Muscle layer of colon (tissue), 2 donors: Measurements from ENCODE around the gene ZNRF3.
A peak's percentile ranks its signal among the peaks of the same experiment; 100 is the strongest.
"Not testable (repeated sequence)": the region's sequence is repeated elsewhere in the genome, so short reads cannot be mapped to it uniquely, and the experiment has no call there.

Source experiments
- H3K27ac ChIP-seq: one replicate; pipeline ENCODE4 v1.7.0; 2013; ENCODE audit warnings: low read depth, mild to moderate bottlenecking, low read length, moderate library complexity
- H3K27me3 ChIP-seq, 2 donors: one replicate each; pipeline ENCODE4 v1.7.0; 2013; ENCODE audit warnings: low read length in 2 of 2, mild to moderate bottlenecking in 2 of 2; ENCODE audit not compliant: insufficient read depth in 2 of 2, control insufficient read depth in 1 of 2
- H3K36me3 ChIP-seq: one replicate; pipeline ENCODE4 v1.7.0; 2013; ENCODE audit warnings: mild to moderate bottlenecking, low read length; ENCODE audit not compliant: insufficient read depth
- H3K4me1 ChIP-seq: one replicate; pipeline ENCODE4 v1.7.0; 2013; ENCODE audit warnings: mild to moderate bottlenecking, low read length; ENCODE audit not compliant: insufficient read depth
- H3K4me3 ChIP-seq, 2 donors: one replicate each; pipeline ENCODE4 v1.7.0; 2013; ENCODE audit warnings: low read length in 2 of 2, low read depth in 1 of 2, mild to moderate bottlenecking in 1 of 2, moderate library complexity in 1 of 2
- H3K9ac ChIP-seq: one replicate; pipeline ENCODE4 v1.7.0; 2013; ENCODE audit warnings: low read length
- H3K9me3 ChIP-seq: one replicate; pipeline ENCODE4 v1.7.0; 2013; ENCODE audit warnings: mild to moderate bottlenecking, low read length
- donor health status: abdominal sarcoma.
- donor health status: Adenocarcinoma of cecum.

The ZNRF3 gene

DNA sequence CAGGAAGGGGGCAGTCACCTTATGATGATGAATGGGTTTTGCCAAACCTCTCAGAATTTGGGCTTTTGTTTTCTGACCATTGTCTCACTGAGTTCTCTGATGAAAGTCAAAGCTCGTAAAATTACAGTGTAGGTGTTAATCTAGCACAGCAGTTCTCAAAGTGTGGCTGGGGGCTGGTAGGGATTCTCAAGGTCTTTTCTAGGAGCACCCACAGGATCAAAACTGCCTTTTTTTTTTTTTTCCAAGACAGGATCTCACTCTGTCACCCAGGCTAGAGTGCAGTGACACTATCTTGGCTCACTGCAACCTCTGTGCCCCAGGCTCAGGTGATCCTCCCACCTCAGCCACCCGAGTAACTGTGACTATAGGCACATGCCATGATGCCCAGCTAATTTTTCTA lies 112.2 kb downstream of the ZNRF3 start:
- H3K9ac ChIP-seq: no peak overlapping the region
- no peak overlapping the region for H3K4me3 ChIP-seq
- H3K27ac ChIP-seq: no peak overlapping the region
- H3K27me3 ChIP-seq: no peaks in the 10 kb centered on the region
- H3K4me1 ChIP-seq: no peaks in the 10 kb centered on the region
- no peaks in the 10 kb centered on the region for H3K36me3 ChIP-seq
- no peaks in the 10 kb centered on the region for H3K9me3 ChIP-seq

DNA sequence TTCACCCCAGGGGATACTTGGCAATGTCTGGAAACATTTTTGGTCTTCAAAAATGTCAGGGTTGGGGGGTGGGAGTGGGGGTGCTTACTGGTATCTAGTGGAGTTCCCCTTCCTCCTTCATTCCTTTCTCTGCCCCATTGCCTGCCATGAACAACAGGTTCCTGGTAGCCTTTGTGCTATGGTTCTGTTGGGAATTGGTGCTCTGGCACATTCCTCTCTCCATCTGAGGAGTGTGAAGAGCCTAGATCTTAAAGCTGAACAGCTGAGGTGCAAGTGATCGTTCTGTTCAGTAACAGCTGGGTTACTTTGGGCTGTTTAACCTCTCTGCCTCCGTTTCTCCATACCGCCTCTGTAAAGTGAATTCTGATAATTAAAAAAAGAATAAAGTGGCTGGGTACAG lies 114.0 kb downstream of the ZNRF3 start:
- Histone ChIP-seq H3K36me3 (no peaks in the 10 kb centered on the region), H3K4me3 (no peak overlapping the region), H3K9ac (no peak overlapping the region), H3K4me1 (no peaks in the 10 kb centered on the region), H3K27me3 (no peaks in the 10 kb centered on the region), H3K9me3 (no peaks in the 10 kb centered on the region), H3K27ac (no peak overlapping the region)

DNA sequence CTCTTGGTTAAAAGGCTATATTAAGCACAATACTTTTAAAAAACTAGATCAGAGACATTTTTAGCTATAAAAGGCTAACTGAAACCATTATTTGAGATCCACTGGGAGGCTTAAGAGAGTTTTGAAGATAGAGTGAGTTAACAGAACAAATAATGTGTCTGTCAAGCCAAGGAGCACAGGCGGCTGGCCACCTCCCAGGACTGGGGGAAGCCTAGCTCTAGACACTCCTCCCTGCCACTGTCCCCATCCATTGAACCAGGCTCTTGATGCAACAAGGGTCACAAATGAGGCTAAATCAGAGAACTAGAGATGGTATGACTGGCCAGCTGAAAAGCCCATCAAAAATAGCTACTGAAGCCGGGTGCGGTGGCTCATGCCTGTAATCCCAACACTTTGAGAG lies 115.3 kb downstream of the ZNRF3 start:
- Histone ChIP-seq H3K9me3 (no peaks in the 10 kb centered on the region), H3K4me3 (no peak overlapping the region), H3K27me3 (no peaks in the 10 kb centered on the region), H3K27ac (no peak overlapping the region), H3K4me1 (no peaks in the 10 kb centered on the region), H3K9ac (no peak overlapping the region), H3K36me3 (no peaks in the 10 kb centered on the region)

DNA sequence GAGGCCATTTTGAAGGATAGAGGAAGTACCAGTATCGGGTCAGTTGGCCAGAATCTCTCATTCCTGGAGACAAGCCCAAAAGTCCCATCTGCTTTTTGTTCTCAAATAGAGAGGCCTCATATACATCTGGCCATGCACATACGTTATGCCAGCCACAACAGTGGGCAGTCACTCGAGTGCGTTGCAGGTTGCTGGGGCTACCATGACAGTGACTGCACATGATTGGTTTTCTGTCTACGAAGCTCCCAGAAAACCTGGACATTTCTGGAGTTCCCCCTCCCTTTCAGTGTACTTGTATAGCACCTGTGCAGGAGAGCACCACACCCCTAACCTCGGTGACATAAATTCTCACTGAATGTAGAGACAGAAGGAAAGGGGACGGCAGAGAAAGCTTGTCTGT lies 116.1 kb downstream of the ZNRF3 start:
- Histone ChIP-seq H3K27ac (no peak overlapping the region), H3K4me1 (no peaks in the 10 kb centered on the region), H3K27me3 (no peaks in the 10 kb centered on the region), H3K36me3 (no peaks in the 10 kb centered on the region), H3K9me3 (no peaks in the 10 kb centered on the region), H3K9ac (no peak overlapping the region), H3K4me3 (no peak overlapping the region)

GRCh38 chr22:28999919-29000556 lies 116.7 kb downstream of the ZNRF3 start:
- Histone ChIP-seq H3K4me1 (peaks cover 4% of the 10 kb centered on the region), H3K9me3 (no peaks in the 10 kb centered on the region), H3K27me3 (no peaks in the 10 kb centered on the region), H3K4me3 (no peak overlapping the region), H3K27ac (no peak overlapping the region), H3K36me3 (no peaks in the 10 kb centered on the region), H3K9ac (no peak overlapping the region)

- H3K27ac ChIP-seq: no peak overlapping the region
- no peak overlapping the region for H3K9ac ChIP-seq
- H3K9me3 ChIP-seq: no peaks in the 10 kb centered on the region
- H3K36me3 ChIP-seq: no peaks in the 10 kb centered on the region
- H3K4me1 ChIP-seq: peaks cover 9% of the 10 kb centered on the region
- no peaks in the 10 kb centered on the region for H3K27me3 ChIP-seq
- H3K4me3 ChIP-seq: no peak overlapping the region
These were observed 117.3 kb downstream of the ZNRF3 start for GRCh38 chr22:29000641-29001040.

DNA sequence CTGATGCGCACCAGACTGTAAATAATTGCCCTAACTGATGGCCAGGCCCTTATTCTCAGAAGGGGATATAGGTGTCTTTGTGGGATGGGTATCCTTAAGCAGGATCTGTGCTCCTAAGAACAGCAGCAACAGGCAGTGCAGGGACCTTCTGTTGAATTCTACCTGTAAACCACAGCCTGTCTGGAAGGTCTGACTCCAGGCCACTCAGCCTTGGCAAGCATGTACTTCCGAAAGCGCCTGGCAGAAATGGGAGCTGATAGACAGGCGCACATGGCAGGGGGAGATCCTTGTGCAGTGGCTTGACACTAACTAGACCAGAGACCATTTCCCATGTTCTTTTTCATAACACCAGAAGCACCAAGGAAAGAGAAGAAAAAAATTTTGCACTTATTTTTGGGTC lies 119.2 kb downstream of the ZNRF3 start:
- Histone ChIP-seq H3K9me3 (no peaks in the 10 kb centered on the region), H3K9ac (no peak overlapping the region), H3K27me3 (no peaks in the 10 kb centered on the region), H3K4me1 (peaks cover 9% of the 10 kb centered on the region), H3K27ac (no peak overlapping the region), H3K36me3 (no peaks in the 10 kb centered on the region), H3K4me3 (no peak overlapping the region)

DNA sequence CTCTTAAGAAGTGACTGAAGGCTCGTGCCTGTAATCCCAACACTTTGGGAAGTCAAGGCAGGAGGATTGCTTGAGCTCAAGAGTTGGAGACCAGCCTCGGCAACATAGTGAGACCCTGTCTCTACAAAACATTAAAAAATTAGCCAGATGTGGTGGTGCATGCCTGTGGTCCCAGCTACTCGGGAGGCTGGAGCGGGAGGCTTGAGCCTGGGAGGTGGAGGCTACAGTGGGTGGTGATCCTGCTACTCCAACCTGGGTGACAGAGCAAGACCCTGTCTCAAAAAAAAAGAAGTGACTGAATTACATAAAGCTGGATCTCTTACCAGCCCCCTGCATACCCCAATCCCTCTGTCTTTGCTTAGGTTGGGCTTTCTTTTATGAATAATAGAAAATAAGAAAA lies 120.2 kb downstream of the ZNRF3 start:
- no peak overlapping the region for H3K27ac ChIP-seq

DNA sequence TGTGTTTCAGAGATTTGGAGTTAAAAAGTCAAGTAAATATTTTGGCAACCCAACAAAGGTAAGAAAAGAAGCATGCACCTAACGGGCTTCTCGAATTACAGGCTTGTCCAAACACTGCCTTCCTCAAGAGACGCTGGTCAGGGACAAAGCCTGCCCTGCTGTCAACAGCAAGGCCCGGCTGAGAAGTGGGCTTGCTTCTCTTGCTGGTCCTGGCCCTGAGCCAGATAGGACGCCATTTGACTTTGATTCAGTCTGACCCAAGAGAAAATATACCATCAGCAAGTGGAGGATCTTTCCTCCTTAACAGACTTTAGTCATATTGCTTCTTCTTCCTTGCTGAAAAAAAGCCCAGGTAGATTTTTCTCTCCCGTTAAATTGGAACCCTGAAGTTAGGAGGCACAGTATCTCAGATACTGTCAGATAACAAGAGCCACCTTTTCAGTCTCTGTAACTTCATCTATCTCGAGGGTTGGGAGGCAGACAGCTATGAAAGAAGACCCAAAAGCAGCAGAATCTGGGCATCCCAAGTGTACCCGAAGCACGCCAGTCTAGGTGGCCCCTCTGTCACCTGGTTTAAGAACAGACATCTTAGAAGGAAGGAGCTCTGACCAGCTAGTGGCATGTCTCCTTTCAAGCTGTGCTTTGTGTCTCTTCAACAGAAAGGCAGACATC lies 120.7 kb downstream of the ZNRF3 start:
- no peaks in the 10 kb centered on the region for H3K27me3 ChIP-seq
- no peak overlapping the region for H3K27ac ChIP-seq

More for the DNA sequence above, 120.2 kb downstream of the ZNRF3 start:
- no peaks in the 10 kb centered on the region for H3K36me3 ChIP-seq
- H3K27me3 ChIP-seq: no peaks in the 10 kb centered on the region
- peaks cover 13% of the 10 kb centered on the region for H3K4me1 ChIP-seq
- no peak overlapping the region for H3K9ac ChIP-seq
- H3K9me3 ChIP-seq: no peaks in the 10 kb centered on the region
- H3K4me3 ChIP-seq: no peak overlapping the region

GRCh38 chr22:29004647-29005371 lies 121.4 kb downstream of the ZNRF3 start:
- H3K4me1 ChIP-seq: peaks cover 15% of the 10 kb centered on the region
- H3K36me3 ChIP-seq: no peaks in the 10 kb centered on the region
- H3K9me3 ChIP-seq: no peaks in the 10 kb centered on the region
- H3K4me3 ChIP-seq: peak overlapping the region in 1 of 2 donors; percentile 29
- no peaks in the 10 kb centered on the region for H3K27me3 ChIP-seq
- peak overlapping the region; percentile 18 for H3K9ac ChIP-seq
- H3K27ac ChIP-seq: no peak overlapping the region

More for the DNA sequence above, 120.7 kb downstream of the ZNRF3 start:
- Histone ChIP-seq H3K4me1 (peaks cover 15% of the 10 kb centered on the region), H3K4me3 (no peak overlapping the region), H3K9ac (no peak overlapping the region), H3K36me3 (no peaks in the 10 kb centered on the region), H3K9me3 (no peaks in the 10 kb centered on the region)

- not testable (repeated sequence) for H3K9ac ChIP-seq, H3K27me3 ChIP-seq, H3K36me3 ChIP-seq, H3K27ac ChIP-seq, H3K4me3 ChIP-seq, H3K9me3 ChIP-seq
- peaks cover 15% of the 10 kb centered on the region for H3K4me1 ChIP-seq
These were observed 122.4 kb downstream of the ZNRF3 start for GRCh38 chr22:29005754-29006153.
